Activated naive CD4-positive, alpha-beta T cell treated with anti-CD3 and anti-CD28 coated beads, Interleukin-2, amount 50 U/mL, for 72 hours (primary cell): ENCODE measurements around the gene IL4R. TPM values are rescaled to one million over a fixed set of nuclear protein-coding genes. Genes with fewer than 3 reads are reported as not detected.
"Not testable (repeated sequence)": the region's sequence is repeated elsewhere in the genome, so short reads cannot be mapped to it uniquely, and the experiment has no call there.

ENCODE experiments used
- ATAC-seq, 2 donors: fragments of 150-1000 bp; cut with Tn5 transposase; 2 replicates each; pipeline ENCODE4 v1.10.0; 2021; ENCODE audit warnings: mild to moderate bottlenecking in 2 of 2, moderate library complexity in 2 of 2
- DNase-seq, 2 donors: peaks; one replicate each; pipeline ENCODE4 v3.0.0; 2021 to 2022; ENCODE audit warnings: low spot score in 2 of 2
- H3K27ac Mint-ChIP-seq, 2 donors: one replicate each; pipeline ENCODE4 v1.8.0; 2022; ENCODE audit warnings: mild to moderate bottlenecking in 2 of 2, mixed read lengths in 2 of 2
- H3K36me3 Mint-ChIP-seq, 2 donors: one replicate each; pipeline ENCODE4 v1.8.0; 2022; ENCODE audit warnings: mixed read lengths in 2 of 2
- H3K9me3 Mint-ChIP-seq, 2 donors: one replicate each; pipeline ENCODE4 v1.8.0; 2022; ENCODE audit warnings: mixed read lengths in 2 of 2
- total RNA-seq, 2 donors: library from RNA; stranded (reverse); gene quantifications; one replicate each; pipeline ENCODE4 v1.2.3, GENCODE V29; 2022

The IL4R gene
- 100 to 1,000 TPM; 166 to 218 TPM for total RNA-seq

DNA sequence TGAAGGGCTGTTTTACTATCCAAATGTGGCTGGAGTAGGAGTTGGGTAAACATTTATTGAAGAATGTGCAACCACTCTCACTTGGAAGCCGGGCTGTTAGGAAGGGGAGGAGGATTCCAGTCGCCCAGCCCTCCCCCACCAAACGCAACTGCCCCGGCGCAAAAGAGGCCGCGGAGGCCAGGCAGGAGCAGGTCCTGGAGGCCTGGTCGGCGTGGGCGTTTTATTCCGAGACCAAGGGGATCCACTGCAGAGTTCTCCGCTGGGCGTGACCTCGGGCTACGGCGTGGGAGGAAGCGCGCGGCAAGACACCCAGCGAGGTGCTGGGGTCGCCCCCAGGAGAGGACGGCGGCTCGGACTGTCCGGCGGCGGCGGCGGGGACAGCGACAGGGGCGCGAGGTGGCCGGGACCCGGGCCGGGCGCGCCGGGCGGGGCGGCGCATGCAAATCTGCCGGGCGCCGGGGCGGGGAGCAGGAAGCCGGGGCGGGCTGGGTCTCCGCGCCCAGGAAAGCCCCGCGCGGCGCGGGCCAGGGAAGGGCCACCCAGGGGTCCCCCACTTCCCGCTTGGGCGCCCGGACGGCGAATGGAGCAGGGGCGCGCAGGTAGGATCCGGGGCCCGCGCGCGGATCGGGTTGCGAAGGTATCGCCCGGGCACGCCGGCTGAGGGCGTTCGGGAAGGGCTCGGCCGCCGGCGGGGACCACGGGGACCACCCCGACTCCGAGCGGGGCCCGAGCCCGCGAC lies at the start of gene IL4R:
Gene IL4R, plus strand, starts transcription at position 553 of the 739 bp plus-strand sequence. CDS start 26,230 bp downstream, outside the sequence.
- peak within 1 kb of the TSS; percentile 97 to 98 for H3K27ac Mint-ChIP-seq
- peak; percentile 10 to 19 for ATAC-seq
- peaks cover 33 to 37% of the 10 kb centered on the region in 2 donors for H3K36me3 Mint-ChIP-seq

GRCh38 chr16:27264151-27264550 lies 49.6 kb upstream of the IL4R start:
- H3K36me3 Mint-ChIP-seq, result peaks cover 44 to 45% of the 10 kb centered on the region in 2 donors
- no peak for ATAC-seq
- H3K9me3 Mint-ChIP-seq, result peaks cover 1 to 6% of the 10 kb centered on the region in 2 donors
- no peak overlapping the region for H3K27ac Mint-ChIP-seq
- no peak for DNase-seq

More for the DNA sequence above, at the start of gene IL4R:
- DNase-seq, result peak; percentile 67 to 87
- peaks cover 3 to 4% of the 10 kb centered on the region in 2 donors for H3K9me3 Mint-ChIP-seq

GRCh38 chr16:27265982-27266381 lies 47.8 kb upstream of the IL4R start:
- Mint-ChIP-seq H3K9me3 (no peaks in the 10 kb centered on the region), H3K36me3 (peaks cover 44% of the 10 kb centered on the region in 2 donors), H3K27ac (peak overlapping the region in 1 of 2 donors; percentile 8)
- ATAC-seq (no peak), DNase-seq (no peak)

GRCh38 chr16:27267037-27267677 lies 46.6 kb upstream of the IL4R start:
- Mint-ChIP-seq H3K9me3 (peaks cover 3 to 7% of the 10 kb centered on the region in 2 donors), H3K27ac (peak overlapping the region in 1 of 2 donors; percentile 99), H3K36me3 (peaks cover 49 to 51% of the 10 kb centered on the region in 2 donors)
- DNase-seq, result no peak
- peak in 1 of 2 donors; percentile 50 for ATAC-seq

- peaks cover 40 to 47% of the 10 kb centered on the region in 2 donors for H3K36me3 Mint-ChIP-seq
Observed at GRCh38 chr16:27268376-27269299, 45.1 kb upstream of the IL4R start, which contains the start of gene NSMCE1. NSMCE1 (minus strand) TSS chr16:27268772; CDS start chr16:27257570, 11,202 bp downstream.

DNA sequence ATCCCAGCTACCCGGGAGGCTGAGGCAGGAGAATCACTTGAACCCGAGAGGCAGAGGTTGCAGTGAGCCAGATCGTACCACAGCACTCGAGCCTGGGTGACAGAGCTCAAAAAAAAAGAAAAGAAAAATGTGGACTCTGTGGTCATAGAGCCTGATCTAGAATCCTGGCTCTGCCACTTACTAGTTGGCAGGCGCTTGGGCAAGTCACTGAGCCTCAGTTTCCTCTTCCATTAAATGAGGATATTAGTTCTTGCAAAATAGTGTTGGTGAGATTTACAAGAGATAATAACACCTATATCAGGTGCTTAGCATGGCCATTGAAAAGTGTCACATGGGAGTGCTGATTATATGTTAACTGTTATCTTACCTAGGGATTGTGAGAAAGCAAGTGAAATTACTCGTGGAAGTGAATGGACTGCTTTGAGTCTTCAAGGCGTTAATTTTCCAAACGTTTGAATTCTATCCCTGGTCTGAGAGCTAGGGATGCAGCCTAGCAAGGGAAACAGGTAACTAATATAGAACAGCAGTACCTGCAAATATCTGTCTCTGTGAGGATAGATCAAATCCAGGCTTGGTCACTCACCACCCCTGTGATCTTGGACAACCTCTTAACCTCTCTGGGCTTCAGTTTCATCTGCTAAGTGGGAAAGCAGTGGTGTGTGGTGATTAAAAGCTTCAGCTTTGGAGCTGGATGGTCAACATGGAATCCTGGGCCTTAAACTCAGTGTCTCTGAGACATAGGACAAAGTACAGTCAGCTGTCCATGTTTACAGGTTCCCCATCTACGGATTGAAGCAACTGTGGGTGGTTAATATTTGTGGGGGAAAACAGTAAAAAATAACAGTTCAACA lies 44.2 kb upstream of the IL4R start:
- H3K27ac Mint-ChIP-seq, result peak overlapping the region; percentile 99
- H3K36me3 Mint-ChIP-seq, result peaks cover 40 to 47% of the 10 kb centered on the region in 2 donors
- H3K9me3 Mint-ChIP-seq, result peaks cover 5 to 8% of the 10 kb centered on the region in 2 donors
- DNase-seq, result no peak
- no peak for ATAC-seq

More at GRCh38 chr16:27268376-27269299, 45.1 kb upstream of the IL4R start, which contains the start of gene NSMCE1:
- DNase-seq (peak; percentile 97 to 98), ATAC-seq (peak; percentile 91 to 97)
- peaks cover 5 to 8% of the 10 kb centered on the region in 2 donors for H3K9me3 Mint-ChIP-seq
- peak within 1 kb of the TSS; percentile 99 for H3K27ac Mint-ChIP-seq

- Mint-ChIP-seq H3K9me3 (peaks cover 5 to 8% of the 10 kb centered on the region in 2 donors), H3K36me3 (peaks cover 40 to 46% of the 10 kb centered on the region in 2 donors), H3K27ac (peak overlapping the region in 1 of 2 donors; percentile 99)
- ATAC-seq (peak in 1 of 2 donors; percentile 36), DNase-seq (no peak)
Observed at GRCh38 chr16:27270349-27270748, 43.4 kb upstream of the IL4R start.

DNA sequence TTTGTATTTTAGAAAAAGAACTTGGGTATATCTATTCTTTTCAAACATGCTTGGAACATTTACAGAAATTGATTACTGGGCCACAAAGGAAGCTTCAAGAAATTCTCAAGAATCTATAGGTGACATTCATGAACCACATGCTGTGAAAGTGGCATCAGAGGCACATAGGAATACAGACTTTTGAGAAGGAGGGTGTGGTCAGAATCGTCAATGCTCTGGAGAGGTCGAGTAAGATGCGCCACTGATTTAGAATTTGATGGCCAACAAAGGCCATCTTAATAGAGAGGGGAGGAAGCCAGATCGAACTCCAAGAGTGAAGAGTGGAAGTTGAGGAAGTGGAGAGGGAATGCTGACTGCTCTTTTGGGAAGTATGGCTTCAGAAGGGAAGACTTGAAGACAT lies 41.7 kb upstream of the IL4R start:
- peaks cover 32 to 38% of the 10 kb centered on the region in 2 donors for H3K36me3 Mint-ChIP-seq
- ATAC-seq (no peak), DNase-seq (no peak)
- peaks cover 5 to 8% of the 10 kb centered on the region in 2 donors for H3K9me3 Mint-ChIP-seq
- peak overlapping the region; percentile 19 to 93 for H3K27ac Mint-ChIP-seq

GRCh38 chr16:27272697-27273096 lies 41.1 kb upstream of the IL4R start:
- not testable (repeated sequence) for DNase-seq, H3K9me3 Mint-ChIP-seq, ATAC-seq
- H3K36me3 Mint-ChIP-seq, result peaks cover 30 to 32% of the 10 kb centered on the region in 2 donors
- peak overlapping the region; percentile 92 to 93 for H3K27ac Mint-ChIP-seq

DNA sequence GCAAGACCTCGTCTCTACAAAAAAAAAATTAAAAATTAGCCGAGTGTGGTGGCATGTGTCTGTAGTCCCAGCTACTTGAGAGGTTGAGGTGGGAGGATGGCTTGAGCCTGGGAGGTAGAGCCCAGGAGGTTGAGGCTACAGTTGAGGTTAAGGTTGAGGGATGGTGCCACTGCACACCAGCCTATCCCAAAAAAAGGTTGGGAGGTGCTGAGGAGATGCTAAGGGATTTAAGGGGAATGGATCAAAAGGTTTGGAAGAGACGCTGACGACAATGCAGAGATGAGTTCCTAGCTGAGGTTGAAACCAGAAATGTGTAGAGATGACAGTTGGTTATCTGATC lies 40.5 kb upstream of the IL4R start:
- Mint-ChIP-seq H3K36me3 (peaks cover 24 to 26% of the 10 kb centered on the region in 2 donors), H3K9me3 (peaks cover 5 to 8% of the 10 kb centered on the region in 2 donors), H3K27ac (peak overlapping the region; percentile 92 to 93)
- DNase-seq (no peak), ATAC-seq (no peak)

DNA sequence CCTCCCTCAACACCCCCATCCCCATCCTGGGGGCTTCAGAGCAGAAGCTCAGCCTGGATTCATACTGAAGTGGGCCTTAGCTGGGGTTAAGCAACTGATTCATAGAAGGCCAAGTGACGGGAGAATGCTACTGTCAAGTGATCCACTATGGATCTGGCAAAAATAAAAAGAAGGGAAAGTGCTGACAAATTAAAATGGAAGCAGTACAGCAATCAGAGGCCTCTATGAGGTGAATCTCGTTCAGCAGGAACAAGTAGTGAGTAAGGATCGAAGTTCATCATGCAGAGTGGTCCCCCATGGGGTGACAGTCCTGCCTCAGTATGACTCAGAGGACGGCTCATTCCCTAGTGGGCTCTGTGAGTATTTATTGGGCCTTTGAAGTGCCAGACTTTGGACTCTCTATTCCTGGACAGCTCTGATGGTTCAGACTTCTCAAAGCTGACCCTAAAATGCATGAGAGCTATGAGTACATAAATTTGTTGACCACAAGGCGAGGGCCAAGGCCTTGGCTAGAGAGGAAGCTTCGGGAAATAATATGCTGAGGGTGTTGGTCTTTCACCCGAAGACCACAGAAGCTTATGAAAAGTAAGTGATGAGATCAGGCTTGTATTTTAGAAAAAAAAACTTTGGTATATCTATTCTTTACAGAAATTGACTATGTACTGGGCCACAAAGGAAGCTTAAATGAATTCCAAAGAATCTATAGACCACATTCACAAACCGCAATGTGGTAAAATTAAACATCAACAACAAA lies 39.9 kb upstream of the IL4R start:
- Mint-ChIP-seq H3K27ac (peak overlapping the region; percentile 81 to 93), H3K36me3 (peaks cover 19 to 21% of the 10 kb centered on the region in 2 donors), H3K9me3 (peaks cover 5 to 8% of the 10 kb centered on the region in 2 donors)
- peak; percentile 83 to 91 for ATAC-seq
- peak in 1 of 2 donors; percentile 74 for DNase-seq

GRCh38 chr16:27274424-27274874 lies 39.3 kb upstream of the IL4R start:
- Mint-ChIP-seq H3K36me3 (peaks cover 15 to 17% of the 10 kb centered on the region in 2 donors), H3K27ac (peak overlapping the region; percentile 81 to 93)
- H3K9me3 Mint-ChIP-seq, DNase-seq, ATAC-seq: not testable (repeated sequence)

DNA sequence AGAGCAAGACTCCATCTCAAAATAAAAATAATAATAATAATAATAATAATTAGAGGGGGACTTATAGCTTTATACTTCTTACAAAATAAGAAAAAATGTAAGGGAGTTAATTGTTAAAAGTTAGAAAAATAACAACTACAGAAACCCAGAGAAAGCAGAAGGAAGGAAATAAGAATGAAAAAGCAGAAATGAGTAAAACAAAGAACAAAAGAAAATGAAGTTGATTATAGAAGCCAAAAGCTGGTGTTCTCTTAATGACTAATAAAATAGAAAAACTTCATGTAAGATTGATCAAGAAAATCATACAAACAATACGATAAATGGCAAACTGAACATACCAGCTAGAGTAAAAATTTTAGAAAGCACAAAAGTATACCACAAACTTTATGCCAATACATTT lies 38.4 kb upstream of the IL4R start:
- peaks cover 11% of the 10 kb centered on the region in 2 donors for H3K36me3 Mint-ChIP-seq
- H3K9me3 Mint-ChIP-seq, result peaks cover 5 to 8% of the 10 kb centered on the region in 2 donors
- no peak overlapping the region for H3K27ac Mint-ChIP-seq
- ATAC-seq (no peak), DNase-seq (no peak)

DNA sequence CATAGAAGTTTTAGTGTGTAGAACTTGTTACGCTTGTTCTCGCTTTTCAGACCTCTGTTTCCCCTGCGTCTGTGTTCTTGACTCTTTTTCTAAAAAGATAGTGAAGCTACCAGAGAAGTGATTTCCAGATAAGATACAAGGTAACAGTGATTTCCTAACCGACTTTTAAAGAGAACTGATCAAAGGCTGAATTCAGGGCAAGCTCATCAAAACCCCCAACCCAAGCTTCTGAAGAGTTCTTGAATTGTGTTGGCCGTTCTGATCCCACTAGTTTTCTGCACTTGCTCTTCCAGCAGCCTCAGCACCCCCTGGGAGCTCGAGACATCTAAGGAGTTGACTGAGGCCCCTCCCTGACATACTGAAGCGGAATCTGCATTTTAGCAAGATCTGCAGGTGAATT lies 32.5 kb upstream of the IL4R start:
- Mint-ChIP-seq H3K36me3 (peaks cover 15 to 40% of the 10 kb centered on the region in 2 donors), H3K9me3 (no peaks in the 10 kb centered on the region), H3K27ac (peak overlapping the region in 1 of 2 donors; percentile 62)
- ATAC-seq (peak in 1 of 2 donors; percentile 1), DNase-seq (no peak)
